ENCODE measurements around the gene CCDC85C. TPM values are rescaled to one million over a fixed set of nuclear protein-coding genes. Genes with fewer than 3 reads are reported as not detected.
A peak's percentile ranks its signal among the peaks of the same experiment; 100 is the strongest.

The CCDC85C gene
- polyA plus RNA-seq, 3 donors, result 3.8 to 14.8 (median 3.9) TPM

DNA sequence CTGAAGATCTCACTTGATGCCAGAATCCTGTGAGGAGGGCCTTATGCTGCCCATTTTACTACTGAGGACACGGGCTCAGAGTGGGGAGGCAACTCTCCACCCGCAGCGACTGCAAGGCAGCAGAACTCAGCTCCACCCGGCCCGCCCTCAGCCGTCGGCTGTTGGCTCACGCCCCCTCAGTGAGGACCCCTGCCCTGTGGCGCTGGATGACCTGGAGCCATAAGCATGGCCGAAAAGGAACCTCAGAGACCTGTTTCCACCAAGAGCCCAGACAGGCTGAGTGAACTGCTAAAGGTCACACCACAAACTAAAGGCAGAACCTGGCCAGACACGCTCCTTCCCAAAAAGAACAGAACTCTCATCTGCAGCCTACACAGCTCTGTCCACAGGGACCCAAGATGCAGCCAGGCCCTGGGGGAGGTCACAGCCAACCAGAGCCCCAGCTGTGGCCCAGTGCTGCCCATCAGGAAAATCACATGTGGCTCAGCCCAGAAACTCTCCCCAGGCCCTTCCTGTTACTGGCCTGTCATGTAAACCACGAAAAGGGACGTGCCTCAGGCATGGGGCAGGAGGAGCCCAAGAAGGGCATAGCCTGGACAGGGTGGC, 90.0 kb downstream of the CCDC85C start:
- 75 to 85% (median 81%) methylated on average over 13 of the region's 13 CpGs for WGBS, 3 donors
- no peak overlapping the region for H3K27ac ChIP-seq (ENCODE audit: low read depth, low read length)

DNA sequence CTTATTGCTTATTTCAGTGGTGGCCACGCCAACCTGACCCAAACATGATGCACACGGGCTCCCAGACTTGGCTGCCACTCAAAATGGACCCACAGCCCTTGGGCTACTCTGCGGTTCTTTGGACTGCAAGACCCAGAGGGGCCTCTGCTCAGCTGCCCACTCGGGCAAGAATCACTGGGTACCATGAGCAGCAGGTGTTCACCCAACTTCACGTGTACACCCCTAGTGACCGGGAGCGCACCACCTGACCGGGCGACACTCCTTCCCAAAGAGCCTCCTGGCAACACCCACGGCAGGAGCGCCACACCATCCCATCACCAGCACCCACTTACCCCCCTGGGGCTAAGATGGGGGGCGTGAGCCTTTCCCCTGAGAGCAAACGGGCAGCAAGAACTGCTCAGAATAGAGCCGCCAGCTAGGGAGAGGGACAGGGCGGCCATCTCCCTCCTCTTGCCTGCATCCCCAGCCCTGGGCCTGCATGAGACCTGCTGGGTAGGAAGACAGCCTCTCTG, 90.8 kb downstream of the CCDC85C start:
- no peak overlapping the region for H3K27ac ChIP-seq (ENCODE audit: low read depth, low read length)
- WGBS, 3 donors, result 90 to 92% (median 91%) methylated on average over 15 of the region's 15 CpGs

DNA sequence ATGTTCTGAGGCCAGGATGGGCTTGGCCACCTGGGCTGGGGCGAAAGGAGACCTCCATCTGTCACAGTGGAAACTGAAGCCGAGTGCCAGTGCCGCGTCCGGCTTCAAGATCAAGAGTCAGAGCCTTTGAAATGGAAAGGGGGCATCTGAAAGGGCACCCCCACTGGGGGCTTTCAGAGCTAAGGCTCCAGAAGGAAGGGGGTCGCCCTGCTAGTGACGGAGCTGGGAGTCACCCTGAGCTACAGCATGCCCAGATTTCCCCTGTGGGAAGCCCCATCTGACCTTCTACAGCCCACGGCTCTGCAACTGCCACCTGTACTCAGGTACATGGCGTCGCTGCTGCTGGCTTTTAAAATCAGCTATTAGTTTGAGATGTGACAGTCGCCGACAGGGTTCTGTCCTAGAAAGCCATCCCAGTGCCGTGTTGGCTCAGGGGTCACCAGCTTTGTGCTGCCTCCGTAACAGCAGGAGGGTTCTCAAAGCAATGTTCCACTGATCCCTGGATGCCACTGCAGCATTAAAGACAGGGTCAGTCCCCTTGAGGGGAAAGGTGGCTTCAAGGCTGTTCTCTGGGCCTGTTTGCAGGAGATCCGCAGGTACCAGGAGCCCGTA, 91.3 kb downstream of the CCDC85C start:
- H3K27ac ChIP-seq (ENCODE audit: low read depth, low read length), result no peak overlapping the region
- 90 to 94% (median 93%) methylated on average over 16 of the region's 16 CpGs for WGBS, 3 donors

DNA sequence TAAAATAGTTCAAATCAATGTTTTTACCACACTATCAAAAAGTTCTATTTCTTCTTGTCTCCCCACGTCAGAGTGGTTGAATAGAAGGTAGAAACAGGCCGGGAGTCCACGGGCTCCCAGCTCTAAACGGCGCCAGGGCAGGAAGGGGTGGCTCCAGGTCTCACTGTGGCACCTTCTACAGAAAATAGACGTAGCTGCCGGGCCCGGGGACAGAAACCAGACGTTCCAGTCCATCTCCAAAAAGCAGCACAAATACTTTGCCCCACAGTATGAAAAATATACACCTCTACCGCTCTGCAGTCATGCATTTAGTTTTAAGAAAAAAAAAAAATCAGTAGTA, 91.9 kb downstream of the CCDC85C start:
- WGBS, 3 donors, result 49 to 76% (median 72%) methylated on average over 10 of the region's 10 CpGs

DNA sequence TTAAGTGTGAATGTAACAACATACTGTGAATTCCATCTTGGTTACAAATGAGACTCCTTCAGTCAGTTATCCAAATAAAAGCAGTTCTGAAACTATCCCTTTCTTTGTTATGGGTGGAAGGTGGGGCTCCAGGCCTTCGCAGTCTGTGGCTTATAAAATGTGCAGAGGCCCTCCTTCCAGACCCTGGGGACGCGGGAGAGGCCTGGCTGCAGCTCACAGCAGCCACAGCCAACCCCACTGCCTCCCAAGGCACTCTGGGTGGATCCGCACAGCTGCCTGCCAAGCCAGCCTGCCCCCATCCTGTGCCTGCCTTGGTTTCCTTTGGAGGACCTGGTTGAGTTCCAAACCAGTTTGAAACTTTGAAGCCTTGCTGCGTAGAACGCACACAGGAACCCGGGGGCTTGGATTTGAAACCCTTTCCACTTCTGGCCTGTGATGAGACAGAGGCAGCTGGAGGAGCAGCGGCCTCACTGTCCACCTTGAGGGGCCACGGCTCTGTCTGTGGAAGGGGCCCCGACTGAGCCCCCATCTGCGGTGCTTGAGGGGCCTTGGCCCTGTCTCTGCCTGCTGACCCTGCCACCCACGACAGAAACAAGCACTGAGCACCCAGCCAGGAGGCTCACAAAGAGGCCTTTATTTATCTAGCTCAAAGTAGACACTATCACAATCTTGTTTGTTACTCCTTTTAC, 92.4 kb downstream of the CCDC85C start:
- WGBS, 3 donors, result 57 to 70% (median 65%) methylated on average over 12 of the region's 12 CpGs
- no peak overlapping the region for H3K27ac ChIP-seq (ENCODE audit: low read depth, low read length)

More for the DNA sequence above, 91.9 kb downstream of the CCDC85C start:
- H3K27ac ChIP-seq (ENCODE audit: low read depth, low read length), result no peak overlapping the region

DNA sequence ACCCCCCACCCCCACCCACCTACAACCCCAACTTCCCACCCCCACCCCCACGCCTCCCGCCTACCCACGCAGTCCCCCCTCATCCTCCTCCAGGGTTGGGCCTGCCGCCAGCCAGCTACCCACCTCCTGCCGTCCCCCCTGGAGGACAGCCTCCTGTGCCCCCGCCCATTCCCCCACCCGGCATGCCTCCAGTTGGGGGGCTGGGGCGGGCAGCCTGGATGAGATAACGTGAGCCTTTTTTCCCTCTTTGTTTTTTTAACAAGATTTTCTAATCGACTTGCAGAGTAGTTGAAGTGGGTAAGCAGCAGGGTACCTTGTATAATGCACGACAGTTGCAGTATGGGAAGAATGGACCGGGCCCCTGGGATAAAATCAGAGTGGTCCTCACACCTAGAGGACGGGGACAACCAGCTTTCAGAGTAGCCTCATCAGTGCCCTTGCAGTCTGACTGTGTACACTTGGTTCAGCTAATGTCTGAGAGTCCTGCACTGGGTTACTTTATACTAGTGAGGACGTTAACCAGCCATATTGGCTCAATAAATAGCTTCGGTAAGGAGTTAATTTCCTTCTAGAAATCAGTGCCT, 93.4 kb downstream of the CCDC85C start:
- H3K27ac ChIP-seq (ENCODE audit: low read depth, low read length), result no peak overlapping the region
- 64 to 75% (median 72%) methylated on average over 15 of the region's 15 CpGs for WGBS, 3 donors

- WGBS, 3 donors, result 90 to 93% (median 91%) methylated on average over 25 to 27 of the region's 27 CpGs
- H3K27ac ChIP-seq (ENCODE audit: low read depth, low read length), result no peak overlapping the region
These were observed 94.0 kb downstream of the CCDC85C start for GRCh38 chr14:99509871-99510555.

DNA sequence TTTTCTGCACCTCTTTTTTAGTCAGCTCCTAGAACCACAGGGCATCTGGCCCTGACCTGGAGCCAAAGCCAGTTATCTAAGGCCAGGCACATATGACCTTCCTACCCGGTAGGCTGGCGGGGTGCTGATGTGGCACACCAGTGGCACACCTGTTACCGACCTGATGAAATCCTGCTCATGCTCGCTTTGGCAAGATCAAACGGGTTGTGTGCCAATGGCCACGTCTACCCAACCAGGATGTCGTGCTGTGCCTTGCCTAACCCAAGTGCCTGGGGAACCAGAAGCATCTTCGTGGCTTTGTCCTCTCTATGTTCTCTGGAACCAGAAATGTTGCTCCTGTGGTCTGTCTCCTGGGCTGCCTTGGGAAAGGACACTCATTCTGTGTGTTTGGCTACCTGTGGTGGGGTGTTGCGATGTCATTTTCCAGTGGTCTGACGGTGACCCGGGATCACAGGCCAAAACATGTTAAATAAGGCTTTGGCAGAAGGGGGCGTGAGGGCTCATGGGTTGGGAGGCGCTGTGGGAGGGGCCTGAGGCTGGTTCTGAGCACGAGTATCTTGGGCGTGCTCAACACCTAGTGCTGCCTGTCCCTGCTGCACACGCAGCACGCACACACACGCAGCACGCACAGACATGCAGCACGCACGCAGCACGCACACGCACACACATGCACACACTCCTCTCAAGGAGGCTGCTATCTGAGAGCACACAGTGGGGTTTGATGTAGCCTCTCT, 94.9 kb downstream of the CCDC85C start:
- WGBS, 3 donors, result 72 to 86% (median 85%) methylated on average over 23 of the region's 23 CpGs
- no peak overlapping the region for H3K27ac ChIP-seq (ENCODE audit: low read depth, low read length)

DNA sequence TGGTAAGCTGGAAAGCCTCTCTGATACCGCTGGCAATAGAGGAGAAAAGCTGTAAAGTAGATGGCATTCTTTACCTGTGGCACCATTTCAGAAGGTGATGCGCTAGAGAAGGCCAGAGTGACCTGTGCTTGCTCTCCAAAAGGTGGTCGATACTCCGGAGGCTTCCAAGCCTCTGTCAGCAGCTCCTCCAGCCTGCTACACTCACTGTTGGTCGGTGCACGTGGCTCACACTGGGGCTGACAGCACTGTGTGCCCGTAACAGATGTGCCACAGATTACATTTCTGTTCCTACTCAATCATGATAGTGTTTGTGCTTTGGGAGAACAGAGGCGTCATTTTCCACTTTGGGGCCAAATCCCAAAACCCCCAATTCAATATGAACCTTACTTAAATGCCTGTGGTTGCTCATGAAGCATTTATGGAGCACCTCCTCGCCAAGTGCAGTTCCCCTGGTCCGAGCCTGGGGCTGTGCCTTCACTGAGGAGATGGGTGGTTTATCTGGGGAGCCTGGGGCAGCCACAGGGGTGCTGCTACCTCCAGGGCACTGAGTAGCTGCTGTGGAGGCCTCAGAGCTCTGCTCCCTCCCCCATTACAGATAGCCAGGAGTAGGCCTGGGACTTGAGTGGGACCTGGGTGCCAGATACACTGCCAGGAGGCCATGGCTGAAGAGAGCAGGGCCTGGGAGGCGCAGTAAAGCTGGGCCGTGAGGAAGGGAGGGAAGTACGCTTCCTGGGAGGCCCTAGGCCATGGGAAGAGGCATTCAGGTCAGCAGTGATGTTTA, 96.0 kb downstream of the CCDC85C start:
- H3K27ac ChIP-seq (ENCODE audit: low read depth, low read length), result no peak overlapping the region
- WGBS, 3 donors, result 82 to 95% (median 94%) methylated on average over 13 of the region's 13 CpGs

DNA sequence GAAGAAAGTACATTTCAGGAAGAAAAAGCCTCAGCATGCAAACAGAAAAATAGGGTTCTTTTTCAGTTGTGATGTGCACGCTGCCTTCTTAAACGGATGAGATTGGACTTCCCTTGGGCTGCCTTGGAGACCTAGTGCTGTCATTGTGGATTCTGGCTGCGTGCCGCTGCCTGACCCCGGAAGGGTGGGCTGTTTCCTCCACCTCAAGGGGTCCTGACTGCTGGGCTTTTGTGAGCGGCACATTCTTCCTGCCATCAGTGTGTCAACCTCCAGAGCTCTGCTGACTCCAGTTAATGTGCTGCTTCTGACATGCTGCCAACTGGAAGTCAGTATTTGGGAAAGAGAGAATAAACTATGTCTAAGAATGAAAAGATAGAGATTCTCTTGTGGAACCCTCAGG, 97.7 kb downstream of the CCDC85C start:
- 77 to 88% (median 88%) methylated on average over 6 of the region's 6 CpGs for WGBS, 3 donors

GRCh38 chr14:99505089-99505488, 98.9 kb downstream of the CCDC85C start:
- no peak overlapping the region for H3K27ac ChIP-seq (ENCODE audit: low read depth, low read length)
- 75 to 85% (median 84%) methylated on average over 5 of the region's 5 CpGs for WGBS, 3 donors

More for the DNA sequence above, 97.7 kb downstream of the CCDC85C start:
- H3K27ac ChIP-seq (ENCODE audit: low read depth, low read length), result no peak overlapping the region

GRCh38 chr14:99503848-99504453, 100.1 kb downstream of the CCDC85C start:
- 94 to 95% (median 94%) methylated on average over 4 of the region's 4 CpGs for WGBS, 3 donors
- no peak overlapping the region for H3K27ac ChIP-seq (ENCODE audit: low read depth, low read length)

GRCh38 chr14:99502989-99503421, 101.0 kb downstream of the CCDC85C start:
- H3K27ac ChIP-seq (ENCODE audit: low read depth, low read length), result no peak overlapping the region
- WGBS, 3 donors, result 79 to 84% (median 84%) methylated on average over 14 of the region's 14 CpGs

DNA sequence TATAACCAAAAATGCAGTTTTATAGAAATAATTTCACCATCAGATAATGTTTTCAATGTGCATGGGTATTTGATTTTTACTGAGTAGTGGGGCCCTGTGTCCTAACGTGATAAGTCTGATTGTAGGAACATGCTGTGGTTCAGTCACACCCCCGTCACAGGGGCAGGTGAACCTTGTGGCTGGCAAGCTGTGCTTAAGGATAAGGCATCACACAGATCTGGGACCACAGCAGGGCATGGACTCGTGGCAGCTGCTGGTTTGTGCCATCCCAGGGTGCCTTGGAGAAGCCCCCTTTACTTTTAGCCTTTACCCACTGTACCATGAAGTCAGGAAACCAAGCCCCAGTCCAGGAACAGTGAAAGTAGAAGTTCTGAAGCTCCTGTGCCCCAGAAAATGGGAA, 106.1 kb downstream of the CCDC85C start:
- WGBS, 3 donors, result 92 to 93% (median 93%) methylated on average over 3 of the region's 3 CpGs

GRCh38 chr14:99497341-99497740, 106.7 kb downstream of the CCDC85C start:
- no peak overlapping the region for H3K27ac ChIP-seq (ENCODE audit: low read depth, low read length)
- 89 to 93% (median 91%) methylated on average over 2 of the region's 2 CpGs for WGBS, 3 donors

More for the DNA sequence above, 106.1 kb downstream of the CCDC85C start:
- H3K27ac ChIP-seq (ENCODE audit: low read depth, low read length), result no peak overlapping the region

GRCh38 chr14:99484106-99484505, 119.9 kb downstream of the CCDC85C start:
- no peak overlapping the region for H3K27ac ChIP-seq (ENCODE audit: low read depth, low read length)
- WGBS, 3 donors, result 29 to 64% (median 59%) methylated on average over 2 of the region's 2 CpGs

GRCh38 chr14:99481745-99482099, 122.3 kb downstream of the CCDC85C start:
- WGBS, 3 donors, result 0 to 1% (median 0%) methylated on average over 17 of the region's 17 CpGs
- peak overlapping the region; percentile 92 for H3K27ac ChIP-seq (ENCODE audit: low read depth, low read length)
